A549 treated with DMSO at 1 μM for 4 hours (cell line): ENCODE data around the gene HSD3B2. TPM values are rescaled to one million over a fixed set of nuclear protein-coding genes. Genes with fewer than 3 reads are reported as not detected.

Experiments
- total RNA-seq: library from RNA; stranded (reverse); fragments of 200-300 nt; extraction: Qiagen RNA extraction; gene quantifications from 5 replicates; pipeline ENCODE4 v1.2.3, GENCODE V29; 2022; ENCODE audit warnings: low read depth

HSD3B2 gene
- not detected in 5 replicates for total RNA-seq

DNA sequence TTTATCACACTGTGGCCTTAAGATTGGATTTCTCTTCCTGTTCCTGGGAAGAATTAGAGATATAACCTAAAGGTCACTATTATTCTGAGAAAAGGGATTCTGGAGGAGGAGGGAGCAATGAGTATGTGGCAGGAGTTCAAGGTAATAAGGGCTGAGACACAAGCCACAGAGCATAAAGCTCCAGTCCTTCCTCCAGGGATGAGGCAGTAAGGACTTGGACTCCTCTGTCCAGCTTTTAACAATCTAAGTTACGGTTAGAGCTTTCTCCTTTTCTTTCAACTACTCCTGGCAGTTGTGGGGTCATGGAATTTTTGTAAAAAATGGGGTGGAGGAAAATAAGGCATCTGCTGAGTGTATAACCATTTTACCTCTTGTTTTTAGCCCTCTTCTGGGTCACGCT lies at the start of gene HSD3B2:
Gene HSD3B2 (plus strand): TSS at position 201 of the 400 bp plus-strand sequence. CDS start 270 bp downstream, outside the sequence.

DNA sequence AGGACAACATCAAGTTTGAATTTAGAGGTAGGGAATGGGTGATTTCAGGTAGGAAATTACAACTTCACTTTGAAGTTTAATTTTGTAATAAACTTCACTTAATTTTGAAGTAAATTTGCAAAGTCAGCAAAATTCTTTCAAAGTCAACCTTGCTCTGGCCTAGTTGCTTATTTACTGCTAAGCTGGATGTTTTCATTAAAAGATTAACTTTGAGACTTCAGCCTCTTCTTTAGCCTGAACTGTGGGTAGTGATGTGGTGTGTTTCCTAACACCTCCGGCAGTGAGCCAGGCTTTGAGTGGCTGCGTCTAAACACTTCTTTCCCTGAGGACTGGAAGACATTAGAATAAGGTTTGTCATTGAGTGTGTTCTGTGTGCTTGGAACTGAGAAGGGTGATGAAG lies 46.4 kb upstream of the HSD3B2 start, which contains the start of gene HAO2:
Gene HAO2 (plus strand): TSS at position 232 of the 400 bp plus-strand sequence. CDS start 12,301 bp downstream, outside the sequence.

Other genes starting within 250 kb of the HSD3B2 start
- gene HAO2, start 46.4 kb upstream of the HSD3B2 start, total RNA-seq, result not detected in 5 replicates
- gene HSD3B1, start 92.1 kb downstream of the HSD3B2 start, total RNA-seq, result not detected in 5 replicates
- gene ZNF697, start 233.1 kb downstream of the HSD3B2 start, total RNA-seq, result 1.8 to 2.2 TPM (median 1.9 TPM) in 5 replicates